Neural cell (in vitro differentiated cells): ENCODE measurements around the gene CAMKMT.

Experiments
- EZH2 ChIP-seq: fragments of 200-600, 300-800 bp; shearing (Covaris generic), sonication (generic); IDR thresholded peaks from 2 replicates; pipeline ENCODE4 v1.6.1; 2014; ENCODE audit warnings: antibody characterized with exemption, low read length, borderline replicate concordance, mild to moderate bottlenecking; ENCODE audit not compliant: insufficient read depth, poor library complexity, severe bottlenecking
- MXI1 ChIP-seq: fragments of 450-650 bp; conservative IDR thresholded peaks from 2 replicates; pipeline ENCODE4 v1.6.1; 2014; ENCODE audit warnings: antibody characterized with exemption, mild to moderate bottlenecking; ENCODE audit not compliant: poor library complexity, severe bottlenecking
- POLR2AphosphoS5 ChIP-seq: IDR thresholded peaks from 2 replicates; pipeline ENCODE4 v1.6.1; 2012
- TAF1 ChIP-seq: IDR thresholded peaks from 2 replicates; pipeline ENCODE4 v1.6.1; 2012; ENCODE audit warnings: low read depth
- TF ChIP-seq, protein P1 (sequence below): IDR thresholded peaks from 2 replicates; pipeline ENCODE4 v1.6.1; 2012; ENCODE audit warnings: borderline replicate concordance
- TF ChIP-seq, protein P2 (sequence below): fragments of 450-650 bp; IDR thresholded peaks from 2 replicates; pipeline ENCODE4 v1.5.1; 2014; ENCODE audit warnings: antibody characterized with exemption, mild to moderate bottlenecking, moderate library complexity; ENCODE audit not compliant: poor library complexity, severe bottlenecking

DNA sequence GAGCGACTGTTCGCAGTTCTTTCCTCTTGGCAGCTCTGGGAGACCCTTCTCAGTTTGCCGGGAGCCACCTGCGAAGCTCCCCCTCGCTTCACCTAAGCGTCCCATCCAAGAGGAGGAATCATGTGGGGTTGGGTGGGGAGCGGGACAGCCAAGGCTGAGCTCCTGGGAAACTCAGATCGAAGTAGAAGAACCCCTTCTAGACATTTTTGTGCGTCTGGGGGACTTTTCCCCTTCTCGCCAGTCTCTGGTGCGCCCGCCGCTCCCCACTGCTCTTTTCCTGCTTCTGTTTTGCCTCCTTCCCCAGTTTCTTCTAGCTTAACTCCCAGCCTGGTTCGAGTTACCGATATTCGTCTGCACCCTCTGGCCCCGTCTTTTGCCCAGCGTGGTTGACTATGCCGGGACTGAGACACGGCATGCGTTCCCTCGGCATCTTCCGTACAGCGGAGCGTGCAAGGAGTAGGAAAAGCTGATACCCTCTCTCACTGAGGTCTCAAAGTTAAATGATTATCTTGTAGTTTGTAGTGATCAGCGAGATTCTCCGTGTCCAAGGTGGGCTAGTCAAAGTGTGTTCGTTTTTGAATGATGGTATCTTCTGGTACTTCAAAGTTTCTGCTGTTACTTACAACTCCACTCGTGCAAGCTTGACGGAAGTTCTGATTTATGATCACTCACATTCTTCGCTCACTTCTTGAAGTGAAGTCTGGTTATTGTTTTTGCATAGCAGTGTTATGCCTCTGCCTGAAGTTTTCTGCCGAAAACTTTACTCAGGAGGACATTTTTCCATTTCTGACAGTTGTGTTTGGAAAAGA is 664 bp downstream of the CAMKMT start:
- TF ChIP-seq MXI1 (peak; percentile 69), EZH2 (no peak), POLR2AphosphoS5 (no peak), TAF1 (no peak)
- TF ChIP-seq, protein P1, sequence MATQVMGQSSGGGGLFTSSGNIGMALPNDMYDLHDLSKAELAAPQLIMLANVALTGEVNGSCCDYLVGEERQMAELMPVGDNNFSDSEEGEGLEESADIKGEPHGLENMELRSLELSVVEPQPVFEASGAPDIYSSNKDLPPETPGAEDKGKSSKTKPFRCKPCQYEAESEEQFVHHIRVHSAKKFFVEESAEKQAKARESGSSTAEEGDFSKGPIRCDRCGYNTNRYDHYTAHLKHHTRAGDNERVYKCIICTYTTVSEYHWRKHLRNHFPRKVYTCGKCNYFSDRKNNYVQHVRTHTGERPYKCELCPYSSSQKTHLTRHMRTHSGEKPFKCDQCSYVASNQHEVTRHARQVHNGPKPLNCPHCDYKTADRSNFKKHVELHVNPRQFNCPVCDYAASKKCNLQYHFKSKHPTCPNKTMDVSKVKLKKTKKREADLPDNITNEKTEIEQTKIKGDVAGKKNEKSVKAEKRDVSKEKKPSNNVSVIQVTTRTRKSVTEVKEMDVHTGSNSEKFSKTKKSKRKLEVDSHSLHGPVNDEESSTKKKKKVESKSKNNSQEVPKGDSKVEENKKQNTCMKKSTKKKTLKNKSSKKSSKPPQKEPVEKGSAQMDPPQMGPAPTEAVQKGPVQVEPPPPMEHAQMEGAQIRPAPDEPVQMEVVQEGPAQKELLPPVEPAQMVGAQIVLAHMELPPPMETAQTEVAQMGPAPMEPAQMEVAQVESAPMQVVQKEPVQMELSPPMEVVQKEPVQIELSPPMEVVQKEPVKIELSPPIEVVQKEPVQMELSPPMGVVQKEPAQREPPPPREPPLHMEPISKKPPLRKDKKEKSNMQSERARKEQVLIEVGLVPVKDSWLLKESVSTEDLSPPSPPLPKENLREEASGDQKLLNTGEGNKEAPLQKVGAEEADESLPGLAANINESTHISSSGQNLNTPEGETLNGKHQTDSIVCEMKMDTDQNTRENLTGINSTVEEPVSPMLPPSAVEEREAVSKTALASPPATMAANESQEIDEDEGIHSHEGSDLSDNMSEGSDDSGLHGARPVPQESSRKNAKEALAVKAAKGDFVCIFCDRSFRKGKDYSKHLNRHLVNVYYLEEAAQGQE = no peak
- TF ChIP-seq, protein P2, sequence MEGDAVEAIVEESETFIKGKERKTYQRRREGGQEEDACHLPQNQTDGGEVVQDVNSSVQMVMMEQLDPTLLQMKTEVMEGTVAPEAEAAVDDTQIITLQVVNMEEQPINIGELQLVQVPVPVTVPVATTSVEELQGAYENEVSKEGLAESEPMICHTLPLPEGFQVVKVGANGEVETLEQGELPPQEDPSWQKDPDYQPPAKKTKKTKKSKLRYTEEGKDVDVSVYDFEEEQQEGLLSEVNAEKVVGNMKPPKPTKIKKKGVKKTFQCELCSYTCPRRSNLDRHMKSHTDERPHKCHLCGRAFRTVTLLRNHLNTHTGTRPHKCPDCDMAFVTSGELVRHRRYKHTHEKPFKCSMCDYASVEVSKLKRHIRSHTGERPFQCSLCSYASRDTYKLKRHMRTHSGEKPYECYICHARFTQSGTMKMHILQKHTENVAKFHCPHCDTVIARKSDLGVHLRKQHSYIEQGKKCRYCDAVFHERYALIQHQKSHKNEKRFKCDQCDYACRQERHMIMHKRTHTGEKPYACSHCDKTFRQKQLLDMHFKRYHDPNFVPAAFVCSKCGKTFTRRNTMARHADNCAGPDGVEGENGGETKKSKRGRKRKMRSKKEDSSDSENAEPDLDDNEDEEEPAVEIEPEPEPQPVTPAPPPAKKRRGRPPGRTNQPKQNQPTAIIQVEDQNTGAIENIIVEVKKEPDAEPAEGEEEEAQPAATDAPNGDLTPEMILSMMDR = no peak
